ENCODE measurements around the gene TRAPPC14.

TRAPPC14 gene

GRCh38 chr7:100171840-100172239 lies 13.3 kb upstream of the TRAPPC14 start:
- DNase-seq, result no peak

DNA sequence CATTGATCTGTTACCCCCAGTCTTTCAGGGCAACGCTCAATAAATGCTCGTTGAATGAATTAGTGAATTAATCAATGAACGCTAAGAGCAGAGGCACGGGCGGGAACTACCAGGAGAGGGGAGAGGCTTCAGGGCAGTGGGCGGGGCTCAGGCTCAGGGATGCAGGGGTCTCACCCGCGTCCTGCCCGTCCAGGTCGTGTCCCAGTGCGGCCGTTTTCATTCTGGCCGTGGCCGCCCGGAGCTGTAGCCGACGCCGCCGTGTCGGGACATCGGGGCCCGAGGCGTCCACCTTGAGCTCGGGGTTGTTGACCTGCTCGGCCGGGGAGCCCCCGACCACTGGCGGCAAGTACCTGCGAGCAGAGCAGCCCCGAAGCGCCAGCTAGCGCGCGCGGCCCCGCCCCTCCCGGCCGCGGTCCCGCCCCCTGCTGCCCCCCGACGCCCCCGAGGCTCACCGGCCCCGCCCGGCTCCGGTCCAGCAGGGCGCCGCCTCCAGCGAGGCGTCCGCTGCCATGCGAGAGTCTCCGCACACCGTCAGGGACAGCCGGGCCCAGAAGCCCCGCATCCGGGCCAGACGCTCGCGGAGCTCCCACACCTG lies 12.7 kb upstream of the TRAPPC14 start:
- no peak for DNase-seq

DNA sequence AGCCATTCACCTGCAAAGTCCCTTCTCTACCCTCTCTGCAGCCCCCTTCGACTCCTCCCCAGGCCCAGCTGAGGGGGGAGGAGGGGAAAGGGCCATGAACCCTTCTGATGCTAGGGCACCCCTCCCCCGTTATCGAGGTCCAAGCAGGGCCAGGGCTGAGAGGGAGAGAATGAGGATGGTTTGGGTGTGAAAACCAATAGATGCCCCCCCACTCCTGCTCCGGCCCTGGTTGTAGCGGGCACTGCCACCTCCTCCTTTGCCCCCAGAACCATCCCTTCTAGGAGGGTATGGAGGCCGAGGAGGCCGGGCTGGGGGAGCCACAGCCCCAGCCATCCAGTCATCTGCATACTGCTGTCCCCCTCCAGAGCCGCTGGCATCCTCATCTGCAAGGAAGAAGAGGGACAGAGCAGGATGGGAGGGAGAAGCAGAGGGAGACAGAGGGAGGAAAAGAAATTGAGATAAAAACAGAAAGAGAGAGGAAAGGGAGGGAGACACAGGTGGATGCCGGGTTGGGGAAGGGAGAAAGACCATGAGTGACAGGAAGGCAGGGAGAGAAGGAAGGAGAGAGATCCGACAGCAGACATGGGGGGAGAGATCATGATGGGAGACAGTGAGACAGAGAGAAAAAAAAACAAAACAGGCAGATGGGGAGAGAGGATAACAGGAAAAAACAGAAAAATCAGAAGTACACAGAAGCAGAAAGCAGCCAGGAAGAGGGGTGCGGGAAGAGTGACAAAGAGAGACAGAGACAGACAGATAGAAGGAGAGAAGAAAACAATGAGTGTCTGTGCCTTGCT lies 11.8 kb upstream of the TRAPPC14 start:
- DNase-seq, result no peak

DNA sequence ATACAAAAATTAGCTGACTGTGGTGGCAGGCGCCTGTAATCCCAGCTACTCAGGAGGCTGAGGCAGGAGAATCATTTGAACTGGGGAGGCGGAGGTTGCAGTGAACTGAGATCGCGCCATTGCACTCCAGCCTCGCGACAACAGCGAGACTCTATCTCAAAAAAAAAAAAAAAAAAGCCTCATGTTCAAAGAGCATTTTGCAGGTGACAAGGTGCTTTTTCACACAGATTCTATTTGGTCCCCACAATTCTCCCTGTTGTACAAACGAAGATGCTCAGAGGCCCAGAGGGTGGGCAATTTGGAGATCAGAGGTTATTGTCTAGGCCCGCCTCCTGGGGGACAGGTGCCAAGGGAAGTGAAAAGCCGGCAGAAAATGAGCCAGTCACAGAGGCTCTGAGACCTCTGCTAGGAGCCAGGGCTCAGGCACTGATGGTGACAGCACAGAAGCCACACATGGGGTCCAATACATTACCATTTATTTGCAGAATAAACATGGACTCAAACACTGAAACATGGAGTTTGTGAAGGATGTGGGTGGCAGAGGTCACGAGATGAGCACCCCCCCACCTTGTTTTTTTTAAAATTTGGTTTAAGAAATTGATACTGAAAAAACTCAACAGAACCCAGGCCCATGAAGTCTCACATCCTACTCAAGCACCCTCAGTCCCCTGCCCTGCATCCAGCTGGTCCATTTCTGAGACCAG lies 10.8 kb upstream of the TRAPPC14 start:
- DNase-seq, result no peak

- no peak for DNase-seq
Observed at GRCh38 chr7:100167912-100168323, 9.4 kb upstream of the TRAPPC14 start.

DNA sequence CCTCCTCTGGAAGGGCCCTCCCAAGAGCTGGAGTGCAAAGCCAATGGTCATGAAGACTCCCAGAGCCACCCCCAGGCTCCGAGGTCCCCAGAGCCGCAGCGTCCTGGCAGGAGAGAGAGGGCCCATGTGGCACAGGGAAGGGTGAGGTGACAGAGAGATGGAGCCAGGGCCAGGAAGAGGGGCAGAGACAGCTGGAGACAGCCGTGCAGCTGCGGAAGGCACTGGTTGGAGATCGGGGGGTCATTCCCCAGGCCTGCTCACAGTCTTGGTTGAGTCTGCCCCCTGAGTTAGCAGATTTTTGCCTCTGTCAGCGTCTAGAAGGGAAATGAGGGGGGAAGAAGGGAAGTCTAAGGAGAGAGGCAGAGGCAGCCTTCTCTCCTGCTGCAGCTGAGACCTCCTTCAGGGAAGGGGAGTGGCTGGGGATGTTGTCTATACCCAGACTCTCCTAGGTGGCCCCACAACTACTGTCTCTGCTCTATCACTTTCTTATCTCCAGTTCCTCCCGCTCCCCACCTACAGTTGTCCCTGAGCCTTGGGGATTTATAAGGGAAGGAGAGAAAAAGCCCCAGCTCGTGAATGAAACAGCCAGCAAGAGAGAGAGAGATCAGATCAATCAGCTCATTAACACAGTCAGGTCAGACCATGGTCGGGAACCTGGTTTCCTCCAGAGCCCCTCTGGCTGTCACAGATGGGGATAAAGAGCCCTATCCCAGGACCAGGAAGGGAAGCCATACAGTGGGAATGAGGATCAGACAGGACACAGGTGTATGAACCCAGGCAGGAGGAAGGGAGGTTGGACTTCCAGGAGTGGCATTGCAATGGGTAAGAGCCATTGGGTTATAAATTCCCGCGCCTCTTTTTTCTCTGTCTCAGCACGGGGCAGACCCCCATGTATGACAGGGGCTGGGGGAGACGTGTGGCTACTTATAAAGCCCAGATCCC lies 8.7 kb upstream of the TRAPPC14 start:
- DNase-seq, result no peak

DNA sequence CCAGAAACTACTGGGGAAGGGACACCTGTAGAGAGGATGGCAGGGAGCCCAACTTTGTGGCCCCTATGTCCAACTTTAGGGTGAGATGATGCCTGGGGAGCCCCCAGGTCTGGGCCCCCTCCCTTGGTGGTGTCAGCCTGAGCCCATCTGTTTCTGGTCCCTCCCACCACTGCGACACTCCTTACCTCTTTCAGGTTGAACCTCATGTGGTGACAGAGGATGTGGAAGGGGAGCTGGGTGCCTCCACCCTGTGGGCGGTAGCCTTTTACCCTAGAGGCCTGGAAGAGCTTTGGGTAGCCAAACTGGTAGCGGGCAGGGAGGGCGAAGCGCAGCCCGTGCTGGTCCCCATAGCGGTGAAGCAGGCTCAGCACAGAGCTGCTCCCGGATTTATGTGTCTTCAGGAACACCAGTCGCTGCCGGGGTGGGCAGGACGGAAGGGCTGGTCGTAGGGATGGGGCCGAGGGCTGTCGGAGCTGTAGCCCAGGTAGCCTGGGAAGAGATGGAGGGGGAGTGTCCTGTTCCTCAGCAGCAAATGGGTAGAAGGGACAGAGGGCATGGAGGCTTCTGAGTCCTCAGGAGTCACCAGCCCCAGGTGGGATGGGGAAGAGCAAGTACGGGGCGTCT lies 7.9 kb upstream of the TRAPPC14 start:
- no peak for DNase-seq

- no peak for DNase-seq
Observed at GRCh38 chr7:100163871-100164270, 5.3 kb upstream of the TRAPPC14 start.

DNA sequence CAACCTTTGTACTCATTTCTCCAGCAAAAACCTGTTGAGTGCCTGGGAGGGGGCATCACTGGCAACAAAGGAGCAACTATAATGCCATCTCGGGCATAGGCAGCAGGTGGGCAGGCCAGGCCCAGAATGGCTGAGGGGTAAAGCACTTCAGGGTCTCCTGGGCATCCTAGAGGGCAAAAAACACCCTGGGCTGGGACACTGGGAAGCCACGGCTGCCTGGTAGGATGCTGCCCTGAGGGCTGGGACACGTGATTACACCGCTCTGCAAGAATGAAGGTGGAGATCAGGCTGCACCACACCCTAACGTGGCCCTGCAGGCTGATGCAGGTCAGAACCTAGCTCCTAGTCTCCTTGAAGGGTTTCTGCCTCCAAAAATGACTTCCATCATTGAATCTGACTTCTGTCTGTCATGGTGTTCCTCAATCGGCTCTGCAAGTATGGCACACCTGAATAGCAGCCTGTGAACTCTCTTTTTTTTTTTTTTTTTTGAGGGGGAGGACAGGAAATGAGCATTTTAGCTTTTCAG lies 4.5 kb upstream of the TRAPPC14 start:
- DNase-seq, result no peak

DNA sequence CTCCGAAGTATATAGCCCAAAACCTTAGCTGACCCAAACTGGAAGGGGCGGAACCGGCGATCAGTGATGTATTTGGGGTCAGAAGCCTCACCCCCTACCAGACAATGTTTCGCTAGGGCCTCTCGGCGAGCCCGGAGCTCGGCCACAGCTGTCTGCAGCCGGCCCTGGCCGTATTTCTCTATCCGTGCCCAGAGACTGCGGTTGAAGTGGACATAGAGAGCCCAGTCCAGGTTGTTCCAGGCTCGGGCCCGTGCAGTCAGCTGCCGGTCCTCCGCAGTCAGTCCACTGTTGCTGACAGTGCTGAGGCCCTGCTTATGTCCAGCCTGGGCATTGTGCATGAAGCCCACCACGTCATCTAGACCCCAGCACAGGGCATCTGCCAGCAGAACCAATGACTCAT lies 1.5 kb upstream of the TRAPPC14 start:
- no peak for DNase-seq

GRCh38 chr7:100159099-100159623 lies 638 bp upstream of the TRAPPC14 start:
- no peak for DNase-seq

GRCh38 chr7:100157334-100158228 lies 942 bp downstream of the TRAPPC14 start:
- DNase-seq, result no peak

- DNase-seq, result no peak
Observed at GRCh38 chr7:100157069-100157333, 1.5 kb downstream of the TRAPPC14 start.

GRCh38 chr7:100156331-100157068 lies 2.0 kb downstream of the TRAPPC14 start:
- no peak for DNase-seq

DNA sequence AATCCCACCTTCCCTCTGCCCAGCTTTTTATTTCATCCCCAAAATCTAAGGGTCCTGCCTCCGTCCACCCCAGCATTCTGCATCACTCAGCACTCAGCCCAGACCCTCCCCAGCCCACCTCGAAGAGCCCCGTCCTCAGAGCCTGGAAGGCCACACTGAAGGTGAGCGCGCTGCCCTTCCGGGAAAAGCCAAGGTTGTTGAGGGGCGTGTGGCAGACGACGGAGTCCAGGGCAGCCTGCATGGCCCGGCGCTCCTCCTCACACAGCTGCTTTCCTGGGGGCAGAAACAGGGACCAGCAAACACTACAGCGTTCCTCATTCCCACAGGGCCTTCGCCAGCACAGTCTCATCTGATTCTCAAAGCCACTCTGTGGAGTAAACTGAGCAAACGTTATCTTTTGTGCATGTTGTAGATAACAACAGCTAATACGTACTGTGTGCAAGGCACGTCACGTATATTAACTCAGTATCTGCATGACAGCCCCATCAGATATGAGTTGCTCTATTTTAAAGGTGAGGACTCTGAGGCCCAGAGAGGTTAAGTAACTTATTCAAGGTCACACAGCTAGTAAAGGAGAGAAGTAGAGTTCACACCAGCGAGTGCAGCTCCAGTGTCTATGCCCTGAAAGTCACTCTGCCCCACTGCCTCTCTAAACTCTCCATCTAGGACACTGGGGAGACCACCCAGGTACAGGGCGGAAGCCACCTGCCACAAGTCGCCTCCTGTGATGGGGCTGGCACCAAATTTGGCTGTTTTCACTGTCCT lies 2.8 kb downstream of the TRAPPC14 start:
- no peak for DNase-seq

- DNase-seq, result no peak
Observed at GRCh38 chr7:100154651-100155491, 3.7 kb downstream of the TRAPPC14 start.

GRCh38 chr7:100153708-100154535 lies 4.6 kb downstream of the TRAPPC14 start:
- DNase-seq, result no peak
